Urothelium cell line (cell line): Measurements from ENCODE around the gene C20orf204.
"Not testable (repeated sequence)": the region's sequence is repeated elsewhere in the genome, so short reads cannot be mapped to it uniquely, and the experiment has no call there.

Experiments used
- DNase-seq: peaks from one replicate; pipeline ENCODE4 v3.0.0; 2011; ENCODE audit warnings: low spot score, mixed read lengths
- FAIRE-seq: peaks from 2 replicates; lab custom pipeline; 2011; peaks lifted over from hg19 to GRCh38; lab: Jason Lieb, UNC

C20orf204 gene

GRCh38 chr20:64081624-64081964, 45.6 kb downstream of the C20orf204 start:
- no peak for DNase-seq
- no peak for FAIRE-seq

- DNase-seq (no peak), FAIRE-seq (no peak)
Measured at GRCh38 chr20:64082126-64082731, 46.2 kb downstream of the C20orf204 start.

- FAIRE-seq = no peak
- no peak for DNase-seq
Measured at GRCh38 chr20:64082820-64083377, 46.9 kb downstream of the C20orf204 start.

GRCh38 chr20:64083378-64083803, 47.4 kb downstream of the C20orf204 start:
- FAIRE-seq (no peak), DNase-seq (peak; percentile 87)

GRCh38 chr20:64083804-64084684, 48.1 kb downstream of the C20orf204 start, which contains the start of gene LKAAEAR1:
Gene LKAAEAR1 (minus strand): TSS chr20:64084398. CDS start chr20:64084219, 179 bp downstream.
- no peak for FAIRE-seq
- no peak for DNase-seq

GRCh38 chr20:64084685-64085152, 48.7 kb downstream of the C20orf204 start:
- DNase-seq (no peak), FAIRE-seq (no peak)

- FAIRE-seq (no peak), DNase-seq (no peak)
Measured at GRCh38 chr20:64086801-64087200, 50.8 kb downstream of the C20orf204 start.

GRCh38 chr20:64087226-64087825, 51.3 kb downstream of the C20orf204 start:
- FAIRE-seq, DNase-seq: not testable (repeated sequence)

GRCh38 chr20:64088586-64088985, 52.6 kb downstream of the C20orf204 start:
- not testable (repeated sequence) for DNase-seq
- peak; percentile 99 for FAIRE-seq
